Caco-2 (cell line): Measurements from ENCODE around the gene AHNAK2. TPM values are rescaled to one million over a fixed set of nuclear protein-coding genes. Genes with fewer than 3 reads are reported as not detected.
"Not testable (repeated sequence)": the region's sequence is repeated elsewhere in the genome, so short reads cannot be mapped to it uniquely, and the experiment has no call there.

Experiments
- Bru-seq: library from RNA; stranded (reverse); fragments of 400-500 nt; gene quantifications from one replicate; lab custom pipeline; 2021; lab: Mats Ljungman, UMichigan
- BruChase-seq, 2 experiments: library from RNA; stranded (reverse); fragments of 400-500 nt; gene quantifications; one replicate each; lab custom pipeline; 2021; lab: Mats Ljungman, UMichigan
- BruUV-seq: library from RNA; stranded (reverse); fragments of 400-500 nt; replicated peaks from 2 replicates; lab custom pipeline; 2021; lab: Mats Ljungman, UMichigan
- CTCF ChIA-PET: fragments of 300-600 bp; sonication (Branson Sonifier 250); formaldehyde crosslinking; loops from one replicate; lab custom pipeline; 2022; ENCODE audit warnings: antibody characterized with exemption; lab: Charles Lee
- POLR2A ChIA-PET: fragments of 300-600 bp; sonication (Branson Sonifier 250); formaldehyde crosslinking; loops from one replicate; lab custom pipeline; 2022; ENCODE audit warnings: antibody characterized with exemption; lab: Charles Lee
- DNase-seq, 2 experiments: peaks; one replicate each; pipeline versions ENCODE4 v3.0.0 to v3.0.0-alpha.2; 2020 to 2022
- H3K27me3 ChIP-seq: replicated peaks from 2 replicates; pipeline ENCODE4 v1.6.0; 2011; ENCODE audit warnings: low read length; ENCODE audit not compliant: control insufficient read depth, insufficient read depth
- H3K36me3 ChIP-seq: 2 replicates; pipeline ENCODE4 v1.5.1; 2011; ENCODE audit warnings: low read length; ENCODE audit not compliant: control insufficient read depth, insufficient read depth
- H3K4me1 ChIP-seq: fragments of 250-450 bp; sonication (Bioruptor Pico); 2 replicates; pipeline ENCODE4 v1.5.1; 2020; ENCODE audit warnings: mild to moderate bottlenecking
- H3K4me3 ChIP-seq: 2 replicates; pipeline ENCODE4 v1.5.1; 2011; ENCODE audit warnings: low read depth, mild to moderate bottlenecking, control low read depth, low read length
- H3K9me3 ChIP-seq: fragments of 250-450 bp; sonication (Bioruptor Pico); 2 replicates; pipeline ENCODE4 v1.5.1; 2020; ENCODE audit warnings: mild to moderate bottlenecking, moderate library complexity
- H3K27ac Mint-ChIP-seq: one replicate; pipeline ENCODE4 v1.8.0; 2022; ENCODE audit warnings: mixed read lengths; ENCODE audit not compliant: unreplicated experiment
- H3K27me3 Mint-ChIP-seq: one replicate; pipeline ENCODE4 v1.8.0; 2022; ENCODE audit warnings: mixed read lengths; ENCODE audit not compliant: insufficient read depth, unreplicated experiment
- H3K36me3 Mint-ChIP-seq: one replicate; pipeline ENCODE4 v1.8.0; 2022; ENCODE audit warnings: mild to moderate bottlenecking, mixed read lengths; ENCODE audit not compliant: insufficient read depth, unreplicated experiment
- H3K4me1 Mint-ChIP-seq: one replicate; pipeline ENCODE4 v1.8.0; 2022; ENCODE audit warnings: low read depth, mixed read lengths; ENCODE audit not compliant: unreplicated experiment
- H3K4me3 Mint-ChIP-seq: one replicate; pipeline ENCODE4 v1.8.0; 2022; ENCODE audit warnings: mild to moderate bottlenecking, moderate library complexity, mixed read lengths; ENCODE audit not compliant: unreplicated experiment
- H3K9me3 Mint-ChIP-seq: one replicate; pipeline ENCODE4 v1.8.0; 2022; ENCODE audit warnings: mixed read lengths; ENCODE audit not compliant: unreplicated experiment
- intact Hi-C: fragments of 100-400 bp; cut with micrococcal nuclease; formaldehyde crosslinking; loops from one replicate; pipeline ENCODE4 v1.10.0; 2022; ENCODE audit not compliant: unreplicated experiment
- long read RNA-seq: library from polyadenylated mRNA; stranded (forward); transcript quantifications from one replicate; pipeline ENCODE4 v2.0.0, GENCODE V29; 2022
- total RNA-seq: library from RNA; stranded (reverse); gene quantifications from 2 replicates; pipeline ENCODE4 v1.2.3, GENCODE V29; 2022
- TF ChIP-seq, protein P1 (sequence below), 2 experiments: fragments of 200-600 bp in 1 of 2; IDR thresholded peaks; 1 replicate in 1 of 2; 2 replicates in 1 of 2; pipeline versions ENCODE4 v1.5.1 to v1.8.0; 2011 to 2022; ENCODE audit warnings: antibody characterized with exemption in 1 of 2, control low read depth in 1 of 2, inconsistent platforms in 1 of 2, low read depth in 1 of 2, low read length in 1 of 2, mild to moderate bottlenecking in 1 of 2, moderate library complexity in 1 of 2; ENCODE audit not compliant: insufficient read depth in 1 of 2, severe bottlenecking in 1 of 2, unreplicated experiment in 1 of 2

The AHNAK2 gene
- 0.77 and 0.81 TPM in 2 replicates for total RNA-seq
- Bru-seq, nascent RNA = percentile 25 among the genes with signal in this experiment
- percentile 29 among the genes with signal in this experiment for BruChase-seq, experiment 1, labeled RNA remaining after a 2-hour chase
- BruChase-seq, experiment 2, labeled RNA remaining after a 6-hour chase = percentile 36 among the genes with signal in this experiment
- long read RNA-seq = 0 reads

- POLR2A ChIA-PET = interaction anchor here (0.6 to 1.0 kb wide), 3 partner anchors 9 to 43 kb away, joined by 4 to 12 read pairs (median 4); partner anchors contain the start of gene CDCA4
- peaks cover 2% of the 10 kb centered on the region for H3K27me3 Mint-ChIP-seq
- no peak within 1 kb of the TSS for H3K27ac Mint-ChIP-seq
- no peaks in the 10 kb centered on the region for H3K36me3 Mint-ChIP-seq
- H3K36me3 ChIP-seq = no peaks in the 10 kb centered on the region
- peaks cover 13% of the 10 kb centered on the region for H3K4me1 ChIP-seq
- no peaks in the 10 kb centered on the region for H3K27me3 ChIP-seq
- peaks cover 7% of the 10 kb centered on the region for H3K4me1 Mint-ChIP-seq
- no peaks in the 10 kb centered on the region for H3K9me3 ChIP-seq
- TF ChIP-seq, protein P1, sequence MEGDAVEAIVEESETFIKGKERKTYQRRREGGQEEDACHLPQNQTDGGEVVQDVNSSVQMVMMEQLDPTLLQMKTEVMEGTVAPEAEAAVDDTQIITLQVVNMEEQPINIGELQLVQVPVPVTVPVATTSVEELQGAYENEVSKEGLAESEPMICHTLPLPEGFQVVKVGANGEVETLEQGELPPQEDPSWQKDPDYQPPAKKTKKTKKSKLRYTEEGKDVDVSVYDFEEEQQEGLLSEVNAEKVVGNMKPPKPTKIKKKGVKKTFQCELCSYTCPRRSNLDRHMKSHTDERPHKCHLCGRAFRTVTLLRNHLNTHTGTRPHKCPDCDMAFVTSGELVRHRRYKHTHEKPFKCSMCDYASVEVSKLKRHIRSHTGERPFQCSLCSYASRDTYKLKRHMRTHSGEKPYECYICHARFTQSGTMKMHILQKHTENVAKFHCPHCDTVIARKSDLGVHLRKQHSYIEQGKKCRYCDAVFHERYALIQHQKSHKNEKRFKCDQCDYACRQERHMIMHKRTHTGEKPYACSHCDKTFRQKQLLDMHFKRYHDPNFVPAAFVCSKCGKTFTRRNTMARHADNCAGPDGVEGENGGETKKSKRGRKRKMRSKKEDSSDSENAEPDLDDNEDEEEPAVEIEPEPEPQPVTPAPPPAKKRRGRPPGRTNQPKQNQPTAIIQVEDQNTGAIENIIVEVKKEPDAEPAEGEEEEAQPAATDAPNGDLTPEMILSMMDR (IDR thresholded peaks at IDR 0.05; ENCODE audit: insufficient read depth in 1 of 2, low read depth in 1 of 2, low read length in 1 of 2, severe bottlenecking in 1 of 2, unreplicated experiment in 1 of 2) = peak in 1 of 2 experiments; percentile 2
- peak within 1 kb of the TSS; percentile 44 for H3K4me3 ChIP-seq
- no TSS peak for BruUV-seq
- intact Hi-C loops = loop anchor here (2.0 to 5.0 kb wide), 2 partner anchors 109 to 509 kb away; partner anchors contain the start of gene CRIP1
- CTCF ChIA-PET = interaction anchor here (0.6 to 1.0 kb wide), 2 partner anchors 58 to 68 kb away, joined by 3 to 6 read pairs; no protein-coding TSS in a partner anchor
- DNase-seq = peak; percentile 88 to 93
- no peaks in the 10 kb centered on the region for H3K9me3 Mint-ChIP-seq
- H3K4me3 Mint-ChIP-seq = peak within 1 kb of the TSS; percentile 82
Measured at GRCh38 chr14:104977681-104978653, at the start of gene AHNAK2. TSS of gene AHNAK2 (minus strand) at chr14:104978374. CDS start at chr14:104978237, 137 bp downstream.

- H3K36me3 Mint-ChIP-seq, H3K4me1 Mint-ChIP-seq, H3K4me1 ChIP-seq, H3K9me3 Mint-ChIP-seq, H3K27ac Mint-ChIP-seq, H3K27me3 ChIP-seq, H3K36me3 ChIP-seq, DNase-seq, H3K4me3 ChIP-seq, H3K27me3 Mint-ChIP-seq, CTCF ChIA-PET, H3K9me3 ChIP-seq, BruUV-seq, intact Hi-C loops, POLR2A ChIA-PET, H3K4me3 Mint-ChIP-seq: not testable (repeated sequence)
Measured at GRCh38 chr14:105027718-105028117, 49.5 kb upstream of the AHNAK2 start.

GRCh38 chr14:105026802-105027563, 48.8 kb upstream of the AHNAK2 start:
- H3K36me3 ChIP-seq = no peaks in the 10 kb centered on the region
- intact Hi-C loops = no loop called here
- Mint-ChIP-seq H3K4me1 (no peaks in the 10 kb centered on the region), H3K4me3 (no peak overlapping the region), H3K27me3 (no peaks in the 10 kb centered on the region), H3K36me3 (no peaks in the 10 kb centered on the region), H3K9me3 (no peaks in the 10 kb centered on the region), H3K27ac (no peak overlapping the region)
- CTCF ChIA-PET = no interaction called here
- H3K27me3 ChIP-seq = no peaks in the 10 kb centered on the region
- POLR2A ChIA-PET = no interaction called here
- DNase-seq = no peak
- no peaks in the 10 kb centered on the region for H3K9me3 ChIP-seq
- H3K4me3 ChIP-seq = no peak overlapping the region
- TF ChIP-seq, protein P1 (IDR thresholded peaks at IDR 0.05; ENCODE audit: insufficient read depth in 1 of 2, low read depth in 1 of 2, low read length in 1 of 2, severe bottlenecking in 1 of 2, unreplicated experiment in 1 of 2) = no peak
- H3K4me1 ChIP-seq = no peaks in the 10 kb centered on the region; the same call in 1 of the 2 replicates
- BruUV-seq = no TSS peak
